AG04450 (cell line): ENCODE data around the gene TMEM115. TPM values are rescaled to one million over a fixed set of nuclear protein-coding genes. Genes with fewer than 3 reads are reported as not detected.

Source experiments
- CTCF ChIA-PET: fragments of 300-600, 350-600 bp; formaldehyde crosslinking; extraction: SDS; loops from one replicate; lab custom pipeline; 2022; ENCODE audit warnings: antibody characterized with exemption, inconsistent platforms; lab: Charles Lee
- POLR2A ChIA-PET: fragments of 350-600 bp; formaldehyde crosslinking; extraction: SDS; loops from one replicate; lab custom pipeline; 2021; ENCODE audit warnings: antibody characterized with exemption, inconsistent platforms; lab: Yijun Ruan, JAX
- DNase-seq: peaks from one replicate; pipeline ENCODE4 v3.0.0-alpha.2; 2011; ENCODE audit warnings: low read depth, low spot score
- H3K27ac ChIP-seq: one replicate; pipeline ENCODE4 v1.5.1; 2012; ENCODE audit warnings: low read depth, low read length, control low read depth
- H3K27me3 ChIP-seq: one replicate; pipeline ENCODE4 v1.6.0; 2012; ENCODE audit warnings: low read length; ENCODE audit not compliant: control insufficient read depth, insufficient read depth
- H3K4me3 ChIP-seq: 2 replicates; pipeline ENCODE4 v1.5.1; 2011; ENCODE audit warnings: mild to moderate bottlenecking, low read depth, low read length, control low read depth
- H3K9me3 ChIP-seq: 2 replicates; pipeline ENCODE4 v1.5.1; 2012; ENCODE audit warnings: low read length; ENCODE audit not compliant: control insufficient read depth, insufficient read depth
- polyA plus RNA-seq: library from polyadenylated mRNA; depleted of rRNA; stranded (reverse); fragments of >200 nt; gene quantifications from 2 replicates; pipeline ENCODE4 v1.2.3, GENCODE V29; 2011
- TF ChIP-seq, protein P1 (sequence below): IDR thresholded peaks from 2 replicates; pipeline ENCODE4 v1.5.1; 2011; ENCODE audit warnings: low read depth, low read length, control low read depth, inconsistent platforms

Gene TMEM115
- polyA plus RNA-seq, 1 experiment = 26.6 TPM

DNA sequence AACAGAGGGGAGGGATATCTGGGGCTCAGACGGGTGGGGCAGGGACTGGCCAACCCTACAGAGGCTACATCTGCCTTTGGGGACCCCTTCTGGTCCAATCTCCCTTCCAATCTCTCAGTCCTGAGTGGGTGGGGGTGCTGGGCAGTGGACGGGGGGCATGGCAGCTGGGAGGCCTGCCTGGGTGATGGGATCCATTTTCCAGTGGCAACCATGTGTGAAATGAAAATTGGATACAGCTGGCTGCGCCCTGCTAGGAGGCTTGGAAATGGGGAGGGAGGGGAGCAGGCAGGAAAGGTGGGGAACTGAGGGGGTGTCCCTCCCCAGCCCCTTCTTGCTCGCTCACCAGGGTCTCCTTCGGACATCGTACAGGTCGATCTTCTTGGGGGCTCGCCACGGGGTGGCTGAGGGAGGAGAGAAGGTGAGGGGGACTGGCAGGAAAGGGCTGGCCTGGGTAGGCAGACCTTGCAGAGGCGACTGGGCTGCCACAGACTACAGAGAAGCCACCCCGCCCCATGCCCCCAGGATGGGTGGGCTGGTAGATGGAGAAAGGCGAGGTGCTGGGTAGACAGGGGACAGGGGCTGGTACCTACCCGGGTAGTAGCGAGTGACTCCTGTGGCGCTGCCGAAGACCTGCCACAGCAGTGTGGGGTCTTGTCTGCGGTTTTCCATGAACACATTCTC lies 21.2 kb upstream of the TMEM115 start:
- TF ChIP-seq, protein P1, sequence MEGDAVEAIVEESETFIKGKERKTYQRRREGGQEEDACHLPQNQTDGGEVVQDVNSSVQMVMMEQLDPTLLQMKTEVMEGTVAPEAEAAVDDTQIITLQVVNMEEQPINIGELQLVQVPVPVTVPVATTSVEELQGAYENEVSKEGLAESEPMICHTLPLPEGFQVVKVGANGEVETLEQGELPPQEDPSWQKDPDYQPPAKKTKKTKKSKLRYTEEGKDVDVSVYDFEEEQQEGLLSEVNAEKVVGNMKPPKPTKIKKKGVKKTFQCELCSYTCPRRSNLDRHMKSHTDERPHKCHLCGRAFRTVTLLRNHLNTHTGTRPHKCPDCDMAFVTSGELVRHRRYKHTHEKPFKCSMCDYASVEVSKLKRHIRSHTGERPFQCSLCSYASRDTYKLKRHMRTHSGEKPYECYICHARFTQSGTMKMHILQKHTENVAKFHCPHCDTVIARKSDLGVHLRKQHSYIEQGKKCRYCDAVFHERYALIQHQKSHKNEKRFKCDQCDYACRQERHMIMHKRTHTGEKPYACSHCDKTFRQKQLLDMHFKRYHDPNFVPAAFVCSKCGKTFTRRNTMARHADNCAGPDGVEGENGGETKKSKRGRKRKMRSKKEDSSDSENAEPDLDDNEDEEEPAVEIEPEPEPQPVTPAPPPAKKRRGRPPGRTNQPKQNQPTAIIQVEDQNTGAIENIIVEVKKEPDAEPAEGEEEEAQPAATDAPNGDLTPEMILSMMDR = no peak
- ChIA-PET CTCF (no interaction called here), POLR2A (no interaction called here)
- Histone ChIP-seq H3K4me3 (no peak overlapping the region), H3K27ac (no peak overlapping the region), H3K27me3 (peaks cover 27% of the 10 kb centered on the region), H3K9me3 (no peaks in the 10 kb centered on the region; the same call in 1 of the 2 replicates)
- no peak for DNase-seq

DNA sequence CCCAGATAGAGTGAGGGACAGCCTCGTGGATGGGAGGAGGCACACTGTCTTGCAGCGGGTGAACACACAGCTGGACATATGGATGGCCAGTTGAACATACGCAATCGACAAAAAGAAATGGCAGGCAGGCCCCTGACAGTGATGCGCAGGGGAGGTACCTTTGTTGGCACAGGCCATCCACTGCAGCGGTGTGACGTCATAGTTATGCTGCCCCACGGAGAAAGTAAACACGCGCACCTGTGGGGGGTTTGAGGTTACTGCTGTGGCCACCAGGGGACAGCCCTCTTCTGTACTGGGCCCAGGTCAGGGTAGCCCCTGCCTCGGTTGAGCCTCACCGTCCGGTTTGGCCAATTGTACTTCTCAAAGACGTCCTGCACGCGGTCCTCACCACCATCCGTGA lies 19.4 kb upstream of the TMEM115 start:
- Histone ChIP-seq H3K27ac (no peak overlapping the region), H3K27me3 (peaks cover 29% of the 10 kb centered on the region), H3K4me3 (no peak overlapping the region), H3K9me3 (no peaks in the 10 kb centered on the region; the same call in 1 of the 2 replicates)
- POLR2A ChIA-PET = no interaction called here
- TF ChIP-seq, protein P1 = no peak
- no peak for DNase-seq
- CTCF ChIA-PET = no interaction called here

DNA sequence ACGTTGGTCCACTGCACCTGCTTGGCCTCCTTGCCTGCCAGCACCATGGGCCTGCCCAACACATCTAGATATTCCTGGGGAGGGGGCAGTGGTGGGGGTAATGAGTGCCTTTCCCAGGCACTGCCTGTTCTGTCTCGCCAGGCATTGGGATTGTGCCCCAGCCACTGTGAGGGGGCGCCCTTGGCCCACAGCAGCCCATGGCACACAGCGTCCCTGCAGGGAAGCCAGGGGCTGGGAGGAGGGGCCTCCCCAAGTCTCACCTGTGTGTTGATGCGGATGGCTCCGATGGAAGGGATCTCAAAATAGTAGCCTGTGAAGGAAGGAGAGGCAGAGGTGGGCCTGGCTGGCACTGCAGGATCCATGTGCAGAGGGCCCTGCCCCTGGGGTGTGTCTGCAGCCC lies 18.7 kb upstream of the TMEM115 start:
- Histone ChIP-seq H3K4me3 (no peak overlapping the region), H3K27ac (no peak overlapping the region), H3K9me3 (no peaks in the 10 kb centered on the region; the same call in 1 of the 2 replicates), H3K27me3 (peaks cover 28% of the 10 kb centered on the region)
- TF ChIP-seq, protein P1 = no peak
- CTCF ChIA-PET = no interaction called here
- DNase-seq = no peak
- POLR2A ChIA-PET = no interaction called here

DNA sequence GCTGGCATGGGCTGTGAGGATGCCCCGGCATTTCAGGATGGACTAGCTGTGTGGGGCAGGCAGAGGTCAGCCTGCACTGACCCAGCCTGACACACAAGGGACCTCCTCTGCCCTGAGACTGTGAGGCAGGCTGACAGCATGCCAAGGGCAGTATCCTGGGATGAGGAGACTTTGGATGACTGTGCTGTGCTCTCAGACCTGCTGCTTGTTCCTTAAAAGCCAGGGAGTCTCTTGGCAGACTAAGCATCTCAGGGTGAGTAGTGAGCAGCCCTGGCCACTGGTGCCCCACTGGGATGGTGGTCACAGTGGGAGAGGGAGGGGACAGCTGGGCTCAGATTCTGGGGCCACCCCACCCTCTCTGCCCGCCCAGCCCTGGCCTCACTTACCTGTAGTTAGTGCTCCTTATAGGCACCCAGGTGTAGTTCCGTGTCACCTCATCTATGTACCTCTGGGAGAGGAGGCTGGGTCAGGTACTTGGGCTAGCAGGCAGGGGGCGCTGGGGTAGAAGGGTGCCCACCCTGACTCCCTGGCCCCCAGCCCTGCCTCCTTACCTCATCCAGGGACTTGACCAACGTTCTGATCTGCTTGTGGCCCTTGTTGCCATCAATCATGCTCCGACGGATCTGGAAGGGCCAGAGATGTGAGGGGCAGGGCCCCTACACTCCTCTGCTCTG lies 16.1 kb upstream of the TMEM115 start:
- POLR2A ChIA-PET = no interaction called here
- no peak for DNase-seq
- no peak overlapping the region for H3K27ac ChIP-seq
- H3K4me3 ChIP-seq = no peak overlapping the region
- CTCF ChIA-PET = interaction anchor here (0.7 kb wide), 1 partner anchor 132 kb away, joined by 3 read pairs; no protein-coding TSS in a partner anchor
- H3K9me3 ChIP-seq = no peaks in the 10 kb centered on the region
- TF ChIP-seq, protein P1 = no peak
- H3K27me3 ChIP-seq = peaks cover 34% of the 10 kb centered on the region
